Left ventricle myocardium inferior (tissue), 1 donor: ENCODE measurements around the gene PATJ. TPM values are rescaled to one million over a fixed set of nuclear protein-coding genes. Genes with fewer than 3 reads are reported as not detected.

Source experiments
- DNase-seq: peaks from one replicate; pipeline ENCODE4 v3.0.0-alpha.2; 2020
- H3K27ac ChIP-seq: fragments of 200-600 bp; replicated peaks from 2 replicates; pipeline ENCODE4 v1.8.0; 2021
- H3K27me3 ChIP-seq: fragments of 200-600 bp; 2 replicates; pipeline ENCODE4 v1.8.0; 2021; ENCODE audit warnings: low read depth
- H3K36me3 ChIP-seq: fragments of 200-600 bp; 2 replicates; pipeline ENCODE4 v1.8.0; 2021
- H3K4me1 ChIP-seq: fragments of 200-600 bp; 2 replicates; pipeline ENCODE4 v1.8.0; 2021
- H3K4me3 ChIP-seq: fragments of 200-600 bp; 2 replicates; pipeline ENCODE4 v1.8.0; 2021; ENCODE audit warnings: mild to moderate bottlenecking, moderate library complexity
- H3K9me3 ChIP-seq: fragments of 200-600 bp; replicated peaks from 2 replicates; pipeline ENCODE4 v1.8.0; 2021
- CTCF ChIP-seq: fragments of 200-600 bp; IDR thresholded peaks from 2 replicates; pipeline ENCODE4 v1.8.0; 2021; ENCODE audit warnings: antibody characterized with exemption, mild to moderate bottlenecking, borderline replicate concordance
- intact Hi-C: fragments of 100-400 bp; cut with micrococcal nuclease; formaldehyde crosslinking; loops from one replicate; pipeline ENCODE4 v1.11.0; 2022
- total RNA-seq: library from RNA; stranded (reverse); fragmentation: NEBNext Ultra II Directional; extraction: Animal tissue kit (Norgen Biotek cat#: 25700); gene quantifications from one replicate; pipeline ENCODE4 v1.2.1, GENCODE V29; 2021
- donor health status: DM: no; HTN: yes; CAD: no; lungs with severe emphysema.

PATJ gene
- total RNA-seq, 1 donor from 2014 or later, result 166 TPM

- Histone ChIP-seq H3K4me3 (no peak overlapping the region), H3K4me1 (no peaks in the 10 kb centered on the region), H3K9me3 (no peaks in the 10 kb centered on the region), H3K27ac (no peak overlapping the region), H3K27me3 (no peaks in the 10 kb centered on the region), H3K36me3 (no peaks in the 10 kb centered on the region)
- TF ChIP-seq CTCF, result no peak
- intact Hi-C loops, result no loop called here
- no peak for DNase-seq
Observed at GRCh38 chr1:61732726-61733125, 9.6 kb upstream of the PATJ start.

GRCh38 chr1:61740751-61741700 lies 1.3 kb upstream of the PATJ start:
- peak overlapping the region; percentile 98 for H3K27ac ChIP-seq
- peak overlapping the region; percentile 98 for H3K4me3 ChIP-seq
- TF ChIP-seq CTCF, result no peak
- intact Hi-C loops, result no loop called here
- H3K9me3 ChIP-seq, result no peaks in the 10 kb centered on the region
- H3K27me3 ChIP-seq, result no peaks in the 10 kb centered on the region
- no peaks in the 10 kb centered on the region for H3K36me3 ChIP-seq
- H3K4me1 ChIP-seq, result peaks cover 21% of the 10 kb centered on the region
- DNase-seq, result no peak

- intact Hi-C loops, result no loop called here
- TF ChIP-seq CTCF, result no peak
- Histone ChIP-seq H3K36me3 (no peaks in the 10 kb centered on the region), H3K4me3 (peak overlapping the region; percentile 98), H3K4me1 (peaks cover 29% of the 10 kb centered on the region), H3K27ac (peak overlapping the region; percentile 98), H3K9me3 (no peaks in the 10 kb centered on the region), H3K27me3 (no peaks in the 10 kb centered on the region)
- peak; percentile 59 for DNase-seq
Observed at GRCh38 chr1:61742620-61743430, 545 bp downstream of the PATJ start.

DNA sequence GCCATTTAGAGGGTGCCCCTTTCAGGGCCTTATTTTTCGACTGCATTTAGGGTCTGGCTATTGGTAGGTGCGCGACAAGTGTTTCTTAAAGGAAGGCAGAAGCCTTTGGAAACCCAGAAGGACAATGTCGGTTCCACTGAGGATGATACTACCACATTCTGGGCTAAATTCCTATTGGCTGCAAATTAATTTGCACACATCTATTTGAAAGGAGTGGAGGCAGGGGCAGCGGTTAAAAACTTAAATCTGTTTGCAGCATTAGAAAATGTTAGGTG lies 1.1 kb downstream of the PATJ start:
- intact Hi-C loops, result no loop called here
- DNase-seq, result no peak
- Histone ChIP-seq H3K4me1 (peaks cover 29% of the 10 kb centered on the region), H3K4me3 (peak overlapping the region; percentile 98), H3K27me3 (no peaks in the 10 kb centered on the region), H3K36me3 (no peaks in the 10 kb centered on the region), H3K27ac (peak overlapping the region; percentile 98), H3K9me3 (no peaks in the 10 kb centered on the region)
- TF ChIP-seq CTCF, result no peak

DNA sequence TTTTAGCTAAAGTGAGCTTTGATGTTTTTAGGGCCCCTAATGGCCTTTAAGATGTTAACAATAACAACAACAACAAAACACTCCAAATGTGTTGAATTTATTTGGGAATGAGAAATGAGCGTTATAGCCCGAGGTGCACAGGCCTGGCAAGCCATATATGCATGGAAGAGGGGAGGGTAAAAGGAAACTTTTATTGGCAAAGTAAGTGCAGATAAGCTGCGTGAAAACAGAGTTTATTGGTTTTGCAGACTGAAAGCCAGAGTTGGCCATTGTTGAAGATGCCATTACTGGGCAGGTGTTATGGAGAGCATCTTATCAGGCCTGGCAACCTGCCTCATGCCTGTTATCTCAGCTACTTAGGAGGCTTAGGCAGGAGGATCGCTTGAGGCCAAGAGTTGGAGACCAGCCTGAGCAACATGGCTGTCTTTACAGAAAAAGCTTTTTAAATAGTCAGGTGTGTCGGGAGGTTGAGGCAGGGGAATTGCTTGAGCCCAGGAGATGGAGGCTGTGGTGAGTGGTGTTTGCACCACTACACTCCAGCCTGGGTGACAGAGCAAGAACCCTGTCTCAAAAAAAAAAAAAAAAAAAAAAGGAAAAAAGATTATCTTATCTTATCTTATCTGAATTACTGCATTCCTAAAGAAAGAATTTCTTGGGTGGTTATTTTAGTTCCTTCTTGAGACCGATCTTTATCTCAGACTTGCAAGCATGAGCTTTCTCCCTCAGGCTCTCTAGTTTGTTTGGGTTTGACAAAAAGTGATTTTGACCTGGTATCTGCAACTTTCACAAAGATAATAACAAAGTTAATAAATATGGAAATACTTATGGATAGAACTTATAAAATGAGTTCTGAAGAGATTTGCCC lies 1.7 kb downstream of the PATJ start:
- H3K4me3 ChIP-seq, result peak overlapping the region; percentile 98
- no peaks in the 10 kb centered on the region for H3K9me3 ChIP-seq
- no peak for TF ChIP-seq CTCF
- no peaks in the 10 kb centered on the region for H3K27me3 ChIP-seq
- peak overlapping the region; percentile 98 for H3K27ac ChIP-seq
- intact Hi-C loops, result no loop called here
- peaks cover 29% of the 10 kb centered on the region for H3K4me1 ChIP-seq
- DNase-seq, result no peak
- H3K36me3 ChIP-seq, result no peaks in the 10 kb centered on the region
